A673 (cell line): ENCODE data around the gene KIF23.

Experiments
- CTCF ChIP-seq: fragments of 300-800, 200-600 bp; sonication (generic); conservative IDR thresholded peaks from 2 replicates; pipeline ENCODE4 v1.5.1; 2017; ENCODE audit warnings: low read depth, mild to moderate bottlenecking, antibody characterized with exemption, low read length, moderate library complexity, mixed read lengths
- EZH2 ChIP-seq: fragments of 200-600 bp; sonication (generic); IDR thresholded peaks from 2 replicates; pipeline ENCODE4 v1.6.1; 2017; ENCODE audit warnings: borderline replicate concordance, low read depth, mild to moderate bottlenecking, mixed read lengths, antibody characterized with exemption, low read length; ENCODE audit not compliant: poor library complexity, severe bottlenecking

- TF ChIP-seq CTCF (no peak), EZH2 (no peak)
These were observed 20.5 kb downstream of the KIF23 start for GRCh38 chr15:69434679-69435078.
